GM18526 (cell line): ENCODE measurements around the gene PANK3.

ENCODE experiments used
- POLR2A ChIP-seq: IDR thresholded peaks from 3 replicates; pipeline ENCODE4 v1.6.1; 2011; ENCODE audit not compliant: insufficient read length; ENCODE audit errors: extremely low read depth

PANK3 gene

DNA sequence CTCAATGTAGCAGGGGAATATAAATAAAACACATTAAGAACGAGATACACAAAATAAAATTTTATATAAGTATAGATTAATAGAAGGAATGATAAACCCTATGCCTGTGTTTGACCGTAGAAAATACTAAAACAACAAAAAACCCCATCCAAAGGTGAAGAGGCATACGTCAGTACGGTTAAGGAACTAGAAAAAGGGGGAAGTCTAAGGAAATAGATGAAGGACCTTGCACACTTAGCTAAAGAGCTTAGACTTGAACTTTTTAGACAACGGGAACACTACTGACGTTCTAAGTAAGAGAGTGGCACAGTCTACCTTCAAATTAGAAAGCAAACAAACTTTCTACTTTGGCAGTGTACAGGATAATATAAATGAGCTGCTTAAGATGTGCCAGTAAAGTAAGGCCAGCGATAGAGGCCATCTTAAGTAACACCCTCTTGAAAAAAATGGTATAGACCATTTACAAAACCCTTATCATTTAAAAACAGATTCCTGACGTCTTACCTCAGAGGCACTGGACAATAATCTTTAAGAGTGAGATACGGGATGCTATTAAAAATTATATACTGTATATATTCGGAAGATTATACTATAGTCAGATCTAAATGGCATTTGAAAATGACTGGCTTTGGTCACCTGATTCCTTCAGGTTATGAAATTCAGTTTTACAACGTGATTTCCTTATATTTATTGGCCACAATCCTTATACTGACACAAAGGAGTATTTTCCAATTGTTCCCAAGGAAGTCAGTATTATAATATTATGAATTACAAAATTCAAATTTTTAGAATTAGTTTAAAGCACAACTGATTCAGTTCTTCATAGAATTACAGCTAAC is 8.5 kb downstream of the PANK3 start:
- TF ChIP-seq POLR2A: no peak

DNA sequence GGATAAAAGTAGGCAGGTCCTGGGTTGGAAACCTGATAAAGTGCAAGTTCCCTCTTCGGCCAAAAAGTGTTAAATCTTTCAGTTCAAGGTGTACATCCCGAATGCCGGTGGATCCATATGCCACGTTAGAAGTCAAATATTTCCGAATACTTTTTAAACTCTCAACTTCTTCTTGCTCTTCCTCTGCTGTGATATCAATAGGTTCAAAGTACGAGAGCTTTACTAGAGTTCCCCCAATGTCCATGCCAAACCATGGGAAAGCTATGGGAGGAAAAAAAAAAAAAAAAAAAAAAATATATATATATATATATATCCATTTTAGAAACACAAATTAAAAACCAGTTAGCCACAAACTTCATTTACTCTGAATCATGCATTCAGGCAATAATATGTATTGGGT is 10.4 kb downstream of the PANK3 start:
- no peak for TF ChIP-seq POLR2A

DNA sequence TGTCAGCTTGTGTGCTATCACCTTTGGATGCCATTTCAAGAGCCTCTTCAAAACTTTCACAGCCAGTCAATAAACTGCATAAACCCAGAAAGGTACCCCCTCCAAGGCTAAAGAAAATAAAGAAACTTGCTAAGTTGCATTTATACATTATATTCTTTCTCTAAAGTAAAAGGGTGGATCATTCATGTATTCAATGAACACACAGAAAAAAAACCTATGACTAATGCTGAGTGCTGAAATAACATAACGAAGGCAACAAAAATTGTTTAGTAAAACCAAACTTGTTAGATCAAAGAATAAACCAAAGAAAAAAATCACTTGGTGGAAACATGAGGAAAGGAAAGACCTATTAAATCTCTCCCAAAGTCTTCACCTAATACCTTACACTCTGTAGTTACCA is 15.2 kb downstream of the PANK3 start:
- no peak for TF ChIP-seq POLR2A

DNA sequence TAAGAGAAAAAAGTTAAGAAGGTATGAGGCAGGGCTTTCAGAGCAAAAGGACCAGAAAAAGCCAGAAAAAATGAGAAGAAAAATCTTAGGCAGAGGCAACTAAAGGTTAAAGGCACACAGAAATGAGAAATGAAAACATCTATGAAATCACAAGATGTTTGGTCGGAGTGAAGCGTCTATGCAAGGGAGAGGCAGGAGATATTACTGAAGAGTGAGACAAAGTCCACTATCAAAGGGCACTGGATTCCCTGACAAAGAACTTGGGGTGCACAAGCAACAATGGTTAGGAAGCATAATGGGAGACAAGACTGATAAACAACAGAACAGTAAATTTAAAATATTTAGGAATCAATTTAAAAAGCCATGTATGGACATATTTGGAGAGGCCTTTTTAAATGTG is 16.9 kb downstream of the PANK3 start:
- no peak for TF ChIP-seq POLR2A

DNA sequence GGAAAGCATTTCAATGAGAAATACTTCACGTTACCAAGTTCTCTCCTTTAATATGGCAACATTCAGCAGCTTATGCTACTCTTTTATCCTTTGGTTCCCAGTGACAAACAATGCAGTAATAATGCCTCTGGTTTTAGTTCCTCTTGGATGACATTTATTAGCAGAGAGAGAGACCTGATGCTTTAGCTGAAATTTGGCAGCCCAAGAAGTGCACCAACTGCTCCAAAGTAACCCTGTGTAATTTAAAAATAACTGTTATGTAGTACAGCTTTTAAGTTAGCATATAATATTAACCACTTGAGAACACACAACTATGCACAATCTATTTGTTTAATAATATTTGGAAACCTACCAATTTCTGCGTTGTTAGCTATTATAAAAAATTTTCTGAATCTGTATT is 21.8 kb downstream of the PANK3 start:
- TF ChIP-seq POLR2A: no peak

DNA sequence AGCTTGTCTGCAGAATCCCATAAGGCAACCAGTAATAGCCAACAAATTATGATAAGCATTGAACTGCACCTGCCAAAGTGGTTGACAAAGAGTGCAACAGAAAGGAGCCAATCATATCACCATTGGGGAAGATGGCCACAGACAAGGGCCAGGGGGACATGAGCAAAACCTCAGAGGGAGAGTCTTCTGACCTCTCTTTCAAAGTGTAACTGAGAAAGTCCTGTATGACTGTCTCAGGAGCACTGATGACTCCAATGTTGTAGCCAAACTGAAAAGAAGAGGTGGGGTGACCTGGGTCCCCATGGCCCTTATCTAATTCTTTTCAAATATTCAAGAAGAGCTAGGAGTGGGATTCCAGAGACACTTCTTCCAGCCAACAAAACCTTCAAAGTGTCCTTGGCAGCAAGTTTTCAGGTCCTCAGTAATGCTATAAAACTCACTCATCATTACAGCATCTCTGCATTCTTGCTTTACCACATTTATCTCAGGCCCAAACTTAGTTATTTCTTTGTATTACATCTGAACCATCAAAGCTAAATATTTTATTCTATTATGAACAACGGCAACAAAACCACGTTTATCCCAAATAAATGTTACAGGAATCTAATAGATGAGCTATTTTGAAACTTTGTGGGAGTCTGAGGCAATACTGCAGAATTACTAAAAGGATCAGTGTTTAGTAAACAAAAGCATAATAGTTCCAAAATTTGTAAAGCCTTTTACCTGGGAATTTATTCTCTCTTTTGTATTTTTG is 25.6 kb downstream of the PANK3 start:
- TF ChIP-seq POLR2A: no peak

DNA sequence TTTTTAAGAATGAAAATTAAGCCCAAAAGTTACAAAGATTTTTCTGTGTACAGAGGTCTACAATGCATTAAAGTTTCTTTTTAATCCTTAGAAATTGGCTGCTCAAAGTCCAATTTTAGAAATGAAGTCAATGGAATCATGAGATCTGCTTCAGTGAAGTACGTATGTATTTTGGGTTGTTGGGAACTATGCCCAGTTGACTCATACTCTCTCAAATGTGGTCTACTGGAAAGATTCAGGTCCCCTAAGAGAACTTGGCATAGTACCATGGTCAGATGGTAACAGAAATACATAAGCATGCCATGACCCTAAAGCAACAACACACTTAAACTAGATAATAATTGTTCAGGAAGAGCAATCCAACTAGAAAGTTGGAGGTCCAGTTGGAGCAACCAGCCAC is 27.0 kb downstream of the PANK3 start:
- TF ChIP-seq POLR2A: no peak

DNA sequence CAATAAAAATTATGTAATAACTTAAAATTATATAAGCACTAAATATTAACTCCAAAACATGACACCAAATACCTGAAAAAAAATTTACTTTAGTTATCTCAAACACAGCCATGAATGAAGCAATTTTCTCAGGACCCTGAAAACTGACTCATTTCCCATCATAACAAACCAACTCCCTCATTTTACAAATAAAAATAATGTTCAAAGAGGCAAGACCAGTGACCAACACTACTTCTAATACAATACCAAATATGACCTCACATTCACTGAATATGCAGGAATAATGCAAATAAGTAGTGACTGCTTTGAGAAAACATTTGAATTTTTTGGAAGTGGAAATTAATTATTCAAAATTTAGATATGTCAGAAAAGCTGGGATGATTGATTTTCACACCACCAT is 28.5 kb downstream of the PANK3 start:
- TF ChIP-seq POLR2A: no peak

DNA sequence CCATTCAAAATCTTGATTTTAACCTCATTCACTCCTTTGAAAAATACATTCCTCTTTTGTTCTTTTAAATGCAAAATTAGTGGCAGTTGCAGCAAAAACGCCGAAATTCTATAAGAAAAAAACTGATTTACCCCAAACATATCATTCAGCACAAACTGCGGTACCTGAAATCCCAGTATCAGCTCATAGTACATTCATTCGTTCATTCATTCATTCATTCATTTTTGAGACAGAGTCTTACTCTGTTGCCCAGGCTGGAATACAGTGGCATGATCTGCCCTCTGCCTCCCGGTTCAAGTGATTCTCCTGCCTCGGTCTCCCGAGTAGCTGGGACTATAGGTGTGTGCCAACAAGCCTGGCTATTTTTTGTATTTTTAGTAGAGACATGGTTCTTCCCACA is 29.6 kb downstream of the PANK3 start:
- no peak for TF ChIP-seq POLR2A

DNA sequence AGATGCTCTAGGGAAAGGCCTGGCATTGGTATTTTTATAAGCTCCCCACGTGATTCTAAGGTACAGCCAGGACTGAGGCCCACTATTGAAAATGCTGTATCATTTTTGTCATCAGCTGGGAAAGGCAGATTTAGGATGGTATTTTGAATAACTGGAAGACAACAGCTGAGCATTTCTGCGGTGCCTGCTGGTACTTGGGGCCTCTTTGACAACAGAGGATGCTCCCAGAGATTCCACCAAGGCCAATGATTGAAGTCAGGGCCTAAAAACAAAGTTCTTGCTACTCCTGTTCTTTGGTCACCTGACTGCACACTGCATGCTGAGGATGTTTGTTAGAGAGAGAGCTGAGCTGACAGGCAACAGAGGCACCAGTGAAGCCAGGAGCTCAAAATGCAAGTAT is 42.0 kb downstream of the PANK3 start:
- no peak for TF ChIP-seq POLR2A

DNA sequence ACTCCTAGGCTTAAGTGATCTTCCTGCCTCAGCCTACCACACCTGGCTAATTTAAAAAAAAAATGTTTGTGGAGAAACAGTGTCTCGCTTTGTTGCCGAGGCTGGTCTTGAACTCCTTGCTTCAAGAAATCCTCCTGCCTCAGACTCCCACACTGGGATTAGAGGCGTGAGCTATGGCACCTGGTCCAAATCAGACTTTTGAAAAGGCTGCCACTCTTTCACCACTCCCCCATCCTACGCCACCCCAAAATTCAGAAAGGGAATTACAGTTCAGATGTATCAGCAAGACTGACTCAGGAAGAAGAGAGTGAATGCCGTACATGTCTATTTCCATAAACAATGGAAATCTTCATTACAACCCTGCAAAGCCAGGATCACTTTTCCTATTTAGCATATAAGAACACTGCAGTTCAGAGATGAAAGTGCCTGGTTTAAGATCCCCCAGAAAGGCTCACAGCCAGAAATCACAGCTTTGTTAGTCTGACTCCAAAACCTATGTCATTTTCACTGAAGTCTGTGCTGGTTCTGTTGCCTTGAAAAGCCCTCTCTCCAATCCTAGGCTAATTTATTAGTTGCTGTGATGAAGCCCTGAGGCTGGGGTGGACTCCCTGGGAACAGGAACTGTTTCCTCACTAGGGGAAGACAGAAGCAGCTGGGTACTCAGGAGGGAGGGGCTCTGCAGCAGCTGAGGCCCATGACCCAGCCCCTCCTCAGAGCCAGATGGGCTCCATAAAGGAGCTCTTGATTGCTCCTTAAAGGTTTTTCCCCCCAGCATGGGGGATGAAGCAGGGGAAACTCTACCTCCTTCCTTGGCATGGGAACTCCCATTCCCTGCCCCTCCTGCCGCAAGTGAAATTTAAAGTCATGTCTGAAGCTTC is 46.9 kb downstream of the PANK3 start:
- TF ChIP-seq POLR2A: no peak

DNA sequence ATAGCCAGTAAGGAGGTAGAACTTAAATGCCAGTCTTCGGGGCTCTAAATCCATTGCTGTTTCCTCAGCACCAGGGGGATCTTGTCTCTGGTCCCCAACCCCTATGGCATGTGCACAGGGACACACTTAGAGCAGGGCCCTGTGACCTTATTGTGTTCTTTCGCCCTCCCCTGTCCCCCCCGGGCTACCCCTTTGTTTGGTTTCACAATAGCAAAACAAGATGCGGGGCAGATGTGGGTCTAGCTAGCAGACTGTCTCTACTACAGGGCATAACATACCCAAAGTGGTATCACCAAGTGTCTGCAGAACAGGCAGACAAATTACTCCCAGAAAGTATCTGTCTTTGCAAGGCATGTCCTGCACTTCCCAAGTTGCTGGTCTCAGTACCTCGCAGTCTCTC is 48.0 kb downstream of the PANK3 start:
- no peak for TF ChIP-seq POLR2A

DNA sequence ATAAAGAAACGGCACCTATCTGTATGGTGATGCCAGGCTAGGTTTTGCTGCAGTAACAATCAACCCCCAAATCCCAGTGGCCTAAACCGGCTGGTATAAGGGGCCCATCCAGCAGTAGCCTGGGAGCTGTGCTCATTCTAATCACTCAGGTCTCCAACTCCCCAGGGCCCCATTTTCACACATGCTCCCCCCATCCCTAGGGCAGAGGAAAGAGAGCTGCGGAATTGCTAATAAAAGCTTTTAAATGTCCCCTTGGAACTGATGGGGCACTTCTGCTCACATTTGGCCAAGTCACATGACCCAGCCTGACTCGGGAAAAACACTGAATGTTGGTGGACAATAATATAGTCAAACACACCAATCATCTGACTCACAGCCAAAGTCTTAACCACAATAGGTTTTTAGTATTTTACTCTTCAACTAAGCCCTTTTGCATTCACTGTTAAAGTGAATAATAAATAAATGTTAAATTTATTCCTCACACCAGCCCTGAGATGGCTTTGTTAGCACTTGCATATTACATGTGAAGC is 48.5 kb downstream of the PANK3 start:
- TF ChIP-seq POLR2A: no peak

DNA sequence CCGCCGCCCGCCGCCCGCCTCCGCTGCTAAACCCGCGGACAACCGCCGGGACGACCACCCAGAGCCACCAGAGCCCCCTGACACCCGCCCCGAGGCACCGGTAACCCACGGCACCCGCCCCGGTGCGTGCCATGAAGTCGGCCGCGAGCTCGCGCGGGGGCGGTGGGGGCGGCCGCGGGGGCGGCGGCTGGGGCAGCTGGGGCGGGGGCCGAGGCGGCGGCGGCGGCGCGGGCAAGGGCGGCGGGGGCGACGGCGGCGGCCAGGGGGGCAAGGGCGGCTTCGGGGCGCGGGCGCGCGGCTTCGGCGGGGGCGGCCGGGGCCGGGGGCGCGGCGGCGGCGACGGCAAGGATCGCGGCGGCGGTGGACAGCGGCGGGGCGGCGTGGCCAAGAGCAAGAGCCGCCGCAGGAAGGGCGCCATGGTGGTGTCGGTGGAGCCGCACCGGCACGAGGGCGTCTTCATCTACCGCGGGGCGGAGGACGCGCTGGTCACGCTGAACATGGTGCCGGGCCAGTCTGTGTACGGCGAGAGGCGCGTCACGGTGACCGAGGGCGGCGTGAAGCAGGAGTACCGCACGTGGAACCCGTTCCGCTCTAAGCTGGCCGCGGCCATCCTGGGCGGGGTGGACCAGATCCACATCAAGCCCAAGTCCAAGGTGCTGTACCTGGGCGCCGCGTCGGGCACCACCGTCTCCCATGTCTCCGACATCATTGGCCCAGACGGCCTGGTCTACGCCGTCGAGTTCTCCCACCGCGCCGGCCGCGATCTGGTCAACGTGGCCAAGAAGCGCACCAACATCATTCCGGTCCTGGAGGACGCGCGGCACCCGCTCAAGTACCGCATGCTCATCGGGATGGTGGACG is 49.6 kb downstream of the PANK3 start:
- no peak for TF ChIP-seq POLR2A
